ENCODE results near the gene PKDREJ. TPM values are rescaled to one million over a fixed set of nuclear protein-coding genes. Genes with fewer than 3 reads are reported as not detected.

Gene PKDREJ
- total and polyA plus RNA-seq, 5 experiments from 2014 or later, result not detected

DNA sequence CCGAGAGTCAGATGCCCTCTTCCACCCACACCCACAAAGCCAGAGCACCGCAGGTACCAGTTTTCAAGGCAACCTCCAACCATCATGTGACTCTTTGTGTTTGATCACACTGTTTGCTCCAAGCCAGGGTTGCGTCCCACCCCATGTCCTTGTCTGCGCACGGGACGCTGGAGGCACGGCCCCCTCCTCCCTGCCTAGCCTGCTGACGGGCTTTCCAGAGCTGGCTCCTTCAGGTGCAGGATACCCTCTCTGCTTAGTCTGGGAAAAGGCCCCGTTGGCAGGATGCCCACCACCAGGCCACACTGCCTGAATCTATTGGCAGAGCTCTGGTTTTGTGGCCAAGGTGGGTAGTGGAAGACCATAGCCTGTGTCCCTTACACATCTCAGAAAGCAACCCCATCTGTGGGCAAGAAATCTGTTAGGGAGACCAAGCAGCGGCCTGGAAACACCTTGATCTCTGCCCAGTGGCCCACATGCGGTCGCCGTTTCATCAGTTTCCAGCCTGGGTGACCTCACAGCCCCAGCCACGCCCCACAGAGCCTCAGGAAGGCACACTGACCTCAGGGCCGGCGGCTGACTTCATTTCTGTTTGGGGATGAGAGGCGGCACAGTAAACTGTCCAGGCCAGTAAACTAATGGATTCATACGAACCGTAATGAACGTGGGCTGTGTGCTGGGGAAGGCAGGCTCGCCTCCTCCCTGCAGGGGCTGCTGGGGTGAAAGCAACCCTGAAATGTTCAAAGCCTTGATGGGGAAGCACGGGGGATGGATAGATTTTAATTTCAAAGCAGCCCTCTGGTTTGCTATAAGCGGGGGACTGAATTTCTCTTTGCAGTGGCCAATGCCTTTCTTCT, 38.9 kb downstream of the PKDREJ start:
- Mint-ChIP-seq H3K27me3 (no peaks in the 10 kb centered on the region), H3K4me1 (peaks cover 0 to 6% (median 2%) of the 10 kb centered on the region in 4 donors), H3K27ac (no peak overlapping the region), H3K4me3 (no peak overlapping the region), H3K36me3 (peaks cover 0 to 24% (median 16%) of the 10 kb centered on the region in 3 donors), H3K9me3 (no peaks in the 10 kb centered on the region)
- no peak for DNase-seq
- no peak for ATAC-seq
- POLR2A ChIA-PET, result no interaction called here

DNA sequence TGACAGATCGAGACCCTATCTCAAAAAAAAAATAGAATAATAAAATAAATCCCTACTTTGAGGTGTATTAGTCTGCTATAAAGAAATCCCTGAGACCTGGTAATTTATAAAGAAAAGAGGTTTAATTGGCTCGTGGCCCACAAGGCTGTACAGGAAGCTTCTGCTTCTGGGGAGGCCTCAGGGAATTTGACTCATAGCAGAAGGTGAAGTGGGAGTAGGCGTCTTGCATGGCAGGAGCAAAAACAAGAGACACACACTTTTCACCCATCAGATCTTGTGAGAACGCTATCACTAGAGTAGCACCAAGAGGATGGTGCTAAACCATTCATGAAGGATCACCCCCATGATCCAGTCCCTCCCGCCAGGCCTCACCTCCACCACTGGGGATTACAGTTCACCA, 42.2 kb downstream of the PKDREJ start:
- ATAC-seq (no peak), DNase-seq (no peak)
- H3K4me1 Mint-ChIP-seq, result peaks cover 0 to 6% (median 2%) of the 10 kb centered on the region in 4 donors
- POLR2A ChIA-PET, result no interaction called here
- no peaks in the 10 kb centered on the region for H3K9me3 Mint-ChIP-seq
- H3K27me3 Mint-ChIP-seq, result no peaks in the 10 kb centered on the region
- H3K4me3 Mint-ChIP-seq, result no peak overlapping the region
- no peak overlapping the region for H3K27ac Mint-ChIP-seq
- H3K36me3 Mint-ChIP-seq, result peaks cover 0 to 54% (median 31%) of the 10 kb centered on the region in 3 donors

DNA sequence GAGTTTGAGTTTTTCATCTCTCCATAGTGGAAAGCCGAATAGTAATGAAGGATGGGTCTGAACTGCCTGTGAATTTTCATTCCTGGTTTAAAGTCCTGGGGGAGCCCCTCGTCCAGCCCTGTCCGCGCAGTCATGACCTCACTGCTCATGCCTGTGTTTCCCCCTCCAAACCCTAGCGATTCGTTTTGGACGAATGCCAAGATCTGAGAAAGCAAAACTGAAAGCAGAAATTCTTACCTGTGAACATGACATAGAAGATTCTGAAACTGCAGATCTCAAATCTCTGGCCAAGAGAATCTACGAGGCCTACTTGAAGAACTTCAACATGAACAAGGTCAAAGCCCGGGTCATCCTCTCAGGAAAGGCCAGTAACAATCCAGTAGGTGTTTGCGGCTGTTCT, 43.5 kb downstream of the PKDREJ start:
- POLR2A ChIA-PET, result no interaction called here
- DNase-seq (no peak), ATAC-seq (no peak)
- no peaks in the 10 kb centered on the region for H3K27me3 Mint-ChIP-seq
- H3K9me3 Mint-ChIP-seq, result no peaks in the 10 kb centered on the region
- H3K36me3 Mint-ChIP-seq, result peaks cover 0 to 65% (median 36%) of the 10 kb centered on the region in 3 donors
- no peak overlapping the region for H3K4me3 Mint-ChIP-seq
- peaks cover 0 to 6% (median 2%) of the 10 kb centered on the region in 4 donors for H3K4me1 Mint-ChIP-seq
- H3K27ac Mint-ChIP-seq, result no peak overlapping the region

DNA sequence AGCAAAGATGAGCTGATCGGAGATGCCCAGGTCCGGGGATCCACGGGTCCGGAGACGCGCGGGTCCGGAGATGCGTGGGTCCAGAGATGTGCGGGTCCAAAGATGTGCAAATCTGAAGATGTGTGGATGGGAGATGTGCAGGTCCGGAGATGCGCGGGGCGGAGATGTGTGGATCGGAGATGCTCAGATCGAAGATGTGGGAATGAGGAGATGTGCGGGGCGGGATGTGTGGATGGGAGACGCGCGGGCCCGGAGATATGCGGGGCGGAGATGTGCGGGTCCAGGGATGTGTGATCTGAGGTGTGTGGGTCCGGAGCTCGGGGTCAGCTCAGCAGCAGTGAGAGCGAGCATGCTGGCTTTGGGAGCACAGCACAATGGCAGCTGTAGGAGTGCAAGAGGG, 48.5 kb downstream of the PKDREJ start:
- Mint-ChIP-seq H3K36me3 (peaks cover 12 to 83% (median 57%) of the 10 kb centered on the region in 3 donors), H3K4me3 (no peak overlapping the region), H3K4me1 (peaks cover 1 to 7% (median 2%) of the 10 kb centered on the region in 4 donors), H3K27ac (no peak overlapping the region), H3K27me3 (no peaks in the 10 kb centered on the region), H3K9me3 (peaks cover 0 to 7% (median under 1%) of the 10 kb centered on the region in 9 donors)
- ATAC-seq (no peak), DNase-seq (no peak)
- POLR2A ChIA-PET, result no interaction called here

DNA sequence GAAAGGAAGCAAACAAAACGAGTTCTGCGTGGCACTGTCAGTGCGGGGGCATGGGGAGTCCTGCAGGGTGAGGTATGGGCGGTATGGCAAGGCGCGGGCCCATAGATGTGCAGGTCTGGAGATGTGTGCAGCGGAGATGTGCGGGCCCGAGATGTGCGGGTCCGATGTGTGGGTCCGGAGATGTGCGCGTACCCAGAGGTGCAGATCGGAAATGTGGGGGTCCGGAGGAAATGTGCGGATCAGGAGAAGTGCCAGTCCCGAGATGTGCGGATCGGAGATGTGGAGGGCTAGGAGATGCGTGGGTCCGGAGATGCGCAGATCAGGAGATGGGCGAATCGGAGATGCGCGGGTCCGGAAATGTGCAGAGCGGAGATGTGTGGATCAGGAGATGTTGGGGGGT, 49.0 kb downstream of the PKDREJ start:
- DNase-seq (peak in 1 of 10 donors; percentile 45), ATAC-seq (no peak)
- peaks cover 16 to 83% (median 57%) of the 10 kb centered on the region in 3 donors for H3K36me3 Mint-ChIP-seq
- POLR2A ChIA-PET, result no interaction called here
- no peak overlapping the region for H3K4me3 Mint-ChIP-seq
- no peak overlapping the region for H3K27ac Mint-ChIP-seq
- no peaks in the 10 kb centered on the region for H3K27me3 Mint-ChIP-seq
- H3K9me3 Mint-ChIP-seq, result peaks cover 0 to 12% (median 5%) of the 10 kb centered on the region in 9 donors
- peaks cover 0 to 7% (median 0%) of the 10 kb centered on the region in 4 donors for H3K4me1 Mint-ChIP-seq

DNA sequence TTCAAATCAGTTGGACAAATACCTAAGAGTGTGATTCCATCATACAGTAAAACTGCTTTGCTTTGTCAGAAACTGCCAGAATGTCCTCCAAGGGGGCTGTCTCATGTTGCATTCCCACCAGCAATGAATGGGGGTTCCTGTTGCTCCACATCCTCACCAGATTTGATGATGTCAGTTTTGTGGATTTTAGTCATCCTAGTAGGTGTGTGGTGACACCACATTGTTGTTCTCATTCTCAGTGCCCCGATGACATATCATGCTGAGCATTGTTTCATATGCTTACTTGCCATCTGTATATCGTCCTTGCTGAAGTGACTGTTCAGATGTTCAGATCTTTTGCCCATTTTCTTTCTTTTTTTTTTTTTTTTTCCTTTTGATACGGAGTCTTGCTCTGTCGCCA, 50.1 kb downstream of the PKDREJ start:
- no peak for ATAC-seq
- H3K27ac Mint-ChIP-seq, result no peak overlapping the region
- H3K4me3 Mint-ChIP-seq, result no peak overlapping the region
- POLR2A ChIA-PET, result no interaction called here
- peaks cover 0 to 20% (median 13%) of the 10 kb centered on the region in 9 donors for H3K9me3 Mint-ChIP-seq
- H3K27me3 Mint-ChIP-seq, result no peaks in the 10 kb centered on the region
- peaks cover 0 to 7% (median 0%) of the 10 kb centered on the region in 4 donors for H3K4me1 Mint-ChIP-seq
- peaks cover 25 to 81% (median 63%) of the 10 kb centered on the region in 3 donors for H3K36me3 Mint-ChIP-seq
- no peak for DNase-seq

DNA sequence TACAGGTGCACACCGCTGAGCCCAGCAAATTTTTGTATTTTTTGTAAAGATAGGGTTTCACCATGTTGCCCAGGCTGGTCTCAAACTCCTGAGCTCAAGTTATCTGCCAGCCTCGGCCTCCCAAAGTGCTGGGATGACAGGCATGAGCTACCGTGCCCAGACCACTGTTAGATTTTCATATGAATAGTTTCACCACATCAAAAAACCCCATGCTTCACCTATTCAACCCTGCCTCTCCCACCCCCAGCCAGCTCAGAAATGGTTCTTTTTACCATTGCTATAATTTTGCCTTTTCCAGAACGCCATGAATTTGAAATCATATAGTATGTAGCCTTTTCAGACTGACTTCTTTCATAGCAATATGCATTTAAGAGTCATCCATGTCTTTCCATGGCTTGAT, 50.9 kb downstream of the PKDREJ start:
- DNase-seq, result no peak
- Mint-ChIP-seq H3K4me1 (peaks cover 0 to 7% (median 0%) of the 10 kb centered on the region in 4 donors), H3K9me3 (peaks cover 0 to 20% (median 13%) of the 10 kb centered on the region in 9 donors), H3K27me3 (no peaks in the 10 kb centered on the region), H3K4me3 (no peak overlapping the region), H3K36me3 (peaks cover 25 to 76% (median 60%) of the 10 kb centered on the region in 3 donors), H3K27ac (no peak overlapping the region)
- no peak for ATAC-seq
- POLR2A ChIA-PET, result no interaction called here

DNA sequence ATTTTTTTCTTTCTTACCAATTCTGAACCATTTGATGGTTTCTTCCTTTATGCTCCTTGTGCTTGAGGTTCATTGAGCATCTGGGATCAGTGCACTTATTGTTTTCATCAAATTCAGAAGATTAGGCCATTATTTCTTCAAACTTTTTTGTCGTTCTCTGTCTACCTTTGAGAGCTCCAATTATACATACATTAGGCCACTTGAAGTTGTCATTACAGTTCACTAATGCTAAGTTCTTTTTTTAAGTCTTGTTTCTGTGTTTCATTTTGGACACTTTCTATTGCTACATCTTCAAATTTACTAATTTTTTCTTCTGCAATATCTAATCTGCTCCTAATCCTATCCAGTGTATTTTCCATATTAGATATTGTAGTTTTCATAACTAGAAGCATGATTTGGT, 53.9 kb downstream of the PKDREJ start:
- Mint-ChIP-seq H3K27me3 (no peaks in the 10 kb centered on the region), H3K27ac (no peak overlapping the region), H3K9me3 (peaks cover 0 to 25% (median 15%) of the 10 kb centered on the region in 9 donors), H3K36me3 (peaks cover 25 to 66% (median 65%) of the 10 kb centered on the region in 3 donors), H3K4me1 (peaks cover 0 to 6% (median 0%) of the 10 kb centered on the region in 4 donors), H3K4me3 (no peak overlapping the region)
- DNase-seq (no peak), ATAC-seq (no peak)
- POLR2A ChIA-PET, result no interaction called here

Other genes with a start within 250 kb of the PKDREJ start
- 10 to 100 TPM; 18.4 to 22.6 TPM for gene PPARA, start 112.8 kb downstream of the PKDREJ start, total RNA-seq
- gene PPARA, start 112.8 kb downstream of the PKDREJ start, polyA plus RNA-seq, result 1 to 10 TPM; 3.5 to 3.7 (median 3.7) TPM
- 10 to 100 TPM; 11.1 to 12.3 TPM for gene CDPF1, start 13.1 kb downstream of the PKDREJ start, total RNA-seq
- gene CDPF1, start 13.1 kb downstream of the PKDREJ start, polyA plus RNA-seq, result 10 to 100 TPM; 22.9 to 29.3 (median 29.1) TPM
- gene TTC38, start 4.7 kb upstream of the PKDREJ start, total RNA-seq, result 1 to 10 TPM; 6.7 to 9.7 TPM
- 10 to 100 TPM in 1 of 3 donors, 1 to 10 TPM in 2; 2.6 to 33.5 (median 5.0) TPM for gene TTC38, start 4.7 kb upstream of the PKDREJ start, polyA plus RNA-seq
- under 1 TPM; 0.30 to 0.68 TPM for gene GTSE1, start 33.5 kb upstream of the PKDREJ start, total RNA-seq
- not detected for gene GTSE1, start 33.5 kb upstream of the PKDREJ start, polyA plus RNA-seq
- gene TRMU, start 72.4 kb upstream of the PKDREJ start, total RNA-seq, result 10 to 100 TPM; 88.2 to 91.7 TPM
- gene TRMU, start 72.4 kb upstream of the PKDREJ start, polyA plus RNA-seq, result 10 to 100 TPM; 14.6 to 17.3 (median 15.5) TPM

Data from naive thymus-derived CD8-positive, alpha-beta T cell (primary cell).